Right atrium auricular region (tissue), 2 donors: ENCODE data around the gene FRMD6. TPM values are rescaled to one million over a fixed set of nuclear protein-coding genes. Genes with fewer than 3 reads are reported as not detected.

Source experiments
- DNase-seq: peaks from one replicate; pipeline ENCODE4 v3.0.0-alpha.2; 2019; ENCODE audit warnings: low spot score
- H3K27ac ChIP-seq, 2 donors: fragments of 200-600 bp; sonication (generic); 1 replicate in 1 of 2; 2 replicates in 1 of 2; pipeline ENCODE4 v1.5.1; 2016 to 2019
- H3K27me3 ChIP-seq, 2 donors: fragments of 200-600 bp; sonication (generic); one replicate each; pipeline versions ENCODE4 v1.5.1 to v1.6.0; 2017 to 2019
- H3K36me3 ChIP-seq: fragments of 200-600 bp; sonication (generic); one replicate; pipeline ENCODE4 v1.5.1; 2016
- H3K4me1 ChIP-seq, 2 donors: fragments of 200-600 bp; sonication (generic); one replicate each; pipeline versions ENCODE4 v1.5.1 to v1.6.0; 2017 to 2019
- H3K4me3 ChIP-seq, 2 donors: fragments of 200-600 bp; sonication (generic); 1 replicate in 1 of 2; 2 replicates in 1 of 2; pipeline ENCODE4 v1.5.1; 2017 to 2019; ENCODE audit warnings: mild to moderate bottlenecking in 1 of 2, moderate library complexity in 1 of 2
- H3K9me3 ChIP-seq, 2 donors: fragments of 200-600 bp; sonication (generic); one replicate each; pipeline ENCODE4 v1.5.1; 2019
- CTCF ChIP-seq, 2 donors: fragments of 200-600 bp; sonication (generic); IDR thresholded peaks; one replicate each; pipeline ENCODE4 v1.5.1; 2019; ENCODE audit warnings: antibody characterized with exemption in 2 of 2
- total RNA-seq, 2 donors: library from RNA; depleted of rRNA; stranded (reverse); fragments of >200 nt; gene quantifications; one replicate each; pipeline ENCODE4 v1.1.0, GENCODE V29; 2016

FRMD6 gene
- total RNA-seq, 2 donors from 2014 or later, result 7.2 to 7.9 TPM

- no peak for TF ChIP-seq CTCF (IDR thresholded peaks at IDR 0.05)
- Histone ChIP-seq H3K4me3 (no peak overlapping the region), H3K4me1 (no peaks in the 10 kb centered on the region), H3K27ac (no peak overlapping the region), H3K36me3 (no peaks in the 10 kb centered on the region), H3K27me3 (no peaks in the 10 kb centered on the region), H3K9me3 (no peaks in the 10 kb centered on the region)
- DNase-seq, result no peak
Observed at GRCh38 chr14:51677266-51677665, 25.6 kb downstream of the FRMD6 start.

GRCh38 chr14:51677738-51678137 lies 26.0 kb downstream of the FRMD6 start:
- no peaks in the 10 kb centered on the region for H3K4me1 ChIP-seq
- H3K27me3 ChIP-seq, result no peaks in the 10 kb centered on the region
- H3K9me3 ChIP-seq, result no peaks in the 10 kb centered on the region
- DNase-seq, result no peak
- TF ChIP-seq CTCF (IDR thresholded peaks at IDR 0.05), result no peak
- no peaks in the 10 kb centered on the region for H3K36me3 ChIP-seq
- H3K27ac ChIP-seq, result no peak overlapping the region
- H3K4me3 ChIP-seq, result no peak overlapping the region

DNA sequence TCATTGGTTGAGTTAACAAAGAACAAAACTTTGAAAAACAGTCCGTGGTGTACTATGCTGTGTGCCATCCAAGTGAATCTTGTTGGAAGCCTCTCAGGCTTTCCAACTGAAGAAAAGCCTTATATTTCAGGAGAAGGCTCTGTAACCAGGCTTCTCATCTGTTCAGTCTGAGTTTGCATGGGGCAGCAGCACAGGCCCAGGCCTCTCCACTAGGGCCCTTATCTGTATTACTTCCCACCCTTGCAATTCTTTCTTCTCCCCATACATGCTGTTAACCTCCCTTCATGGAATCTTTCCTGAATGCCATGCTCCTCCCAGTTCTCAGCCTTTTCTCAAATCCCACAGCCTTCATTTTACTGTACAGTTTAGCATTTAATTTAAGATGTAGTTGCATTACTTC lies 28.3 kb downstream of the FRMD6 start:
- H3K27ac ChIP-seq, result no peak overlapping the region
- H3K4me1 ChIP-seq, result no peaks in the 10 kb centered on the region
- DNase-seq, result no peak
- H3K27me3 ChIP-seq, result no peaks in the 10 kb centered on the region
- H3K4me3 ChIP-seq, result no peak overlapping the region
- TF ChIP-seq CTCF (IDR thresholded peaks at IDR 0.05), result no peak
- no peaks in the 10 kb centered on the region for H3K36me3 ChIP-seq
- H3K9me3 ChIP-seq, result no peaks in the 10 kb centered on the region

- H3K9me3 ChIP-seq, result no peaks in the 10 kb centered on the region
- H3K27ac ChIP-seq, result no peak overlapping the region
- DNase-seq, result no peak
- H3K27me3 ChIP-seq, result no peaks in the 10 kb centered on the region
- no peaks in the 10 kb centered on the region for H3K4me1 ChIP-seq
- TF ChIP-seq CTCF (IDR thresholded peaks at IDR 0.05), result no peak
- H3K4me3 ChIP-seq, result no peak overlapping the region
- H3K36me3 ChIP-seq, result no peaks in the 10 kb centered on the region
Observed at GRCh38 chr14:51681411-51681810, 29.7 kb downstream of the FRMD6 start.

DNA sequence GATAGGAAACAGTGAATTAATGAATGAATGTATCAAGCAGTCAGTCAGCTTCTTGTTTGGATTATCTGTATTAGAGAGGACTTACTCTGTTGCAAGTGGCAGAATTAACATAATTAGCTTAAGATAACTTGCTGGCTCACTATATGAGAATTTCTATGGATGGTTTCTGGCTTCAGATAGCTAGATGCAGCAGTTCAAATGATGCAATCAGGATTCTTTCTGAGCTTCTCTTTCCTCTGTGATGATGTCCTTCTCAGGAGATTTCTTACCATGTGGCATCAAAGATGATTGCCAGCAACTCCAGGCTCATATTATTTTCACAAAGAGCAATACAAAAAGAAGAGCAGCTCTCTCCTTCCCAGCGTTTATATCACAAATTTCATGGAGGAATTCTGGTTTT lies 30.7 kb downstream of the FRMD6 start:
- H3K27ac ChIP-seq, result no peak overlapping the region
- no peak for DNase-seq
- H3K4me3 ChIP-seq, result no peak overlapping the region
- no peaks in the 10 kb centered on the region for H3K9me3 ChIP-seq
- no peak for TF ChIP-seq CTCF (IDR thresholded peaks at IDR 0.05)
- H3K4me1 ChIP-seq, result no peaks in the 10 kb centered on the region
- H3K27me3 ChIP-seq, result no peaks in the 10 kb centered on the region
- no peaks in the 10 kb centered on the region for H3K36me3 ChIP-seq

DNA sequence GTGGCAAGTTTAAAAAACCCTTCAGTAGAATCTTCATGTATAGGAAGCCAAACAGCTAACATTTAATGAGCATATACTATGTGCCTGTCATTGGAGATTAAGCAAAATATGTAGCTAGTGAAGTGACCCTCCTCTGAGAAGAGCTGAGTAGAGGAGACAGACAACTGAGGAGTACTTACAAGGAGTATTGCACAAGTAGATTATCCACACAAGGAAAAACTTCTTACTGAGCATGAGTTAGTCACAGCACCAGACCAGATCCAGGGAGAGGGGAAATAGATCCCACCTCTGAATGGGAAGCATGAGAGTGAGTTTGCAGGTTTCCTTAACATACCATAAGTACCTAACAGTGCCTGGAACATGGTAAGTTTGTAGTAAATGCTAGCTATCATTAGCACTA lies 33.0 kb downstream of the FRMD6 start:
- DNase-seq, result no peak
- TF ChIP-seq CTCF (IDR thresholded peaks at IDR 0.05), result no peak
- Histone ChIP-seq H3K9me3 (no peaks in the 10 kb centered on the region), H3K4me3 (no peak overlapping the region), H3K27ac (no peak overlapping the region), H3K27me3 (no peaks in the 10 kb centered on the region), H3K4me1 (no peaks in the 10 kb centered on the region), H3K36me3 (no peaks in the 10 kb centered on the region)
